ENCODE data around the gene RNF214. TPM values are rescaled to one million over a fixed set of nuclear protein-coding genes. Genes with fewer than 3 reads are reported as not detected.

The RNF214 gene
- total RNA-seq, 4 donors from 2014 or later = 7.4 to 11.3 (median 9.5) TPM

DNA sequence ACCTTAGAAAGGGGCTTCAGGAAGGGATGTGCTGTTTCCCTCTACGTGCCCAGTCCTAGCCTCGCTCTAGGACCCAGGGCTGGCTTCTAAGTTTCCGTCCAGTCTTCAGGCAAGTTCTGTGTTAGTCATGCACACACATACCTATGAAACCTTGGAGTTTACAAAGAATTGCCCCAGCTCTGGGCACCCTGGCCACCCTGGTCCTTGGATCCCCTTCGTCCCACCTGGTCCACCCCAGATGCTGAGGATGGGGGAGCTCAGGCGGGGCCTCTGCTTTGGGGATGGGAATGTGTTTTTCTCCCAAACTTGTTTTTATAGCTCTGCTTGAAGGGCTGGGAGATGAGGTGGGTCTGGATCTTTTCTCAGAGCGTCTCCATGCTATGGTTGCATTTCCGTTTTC, 35.5 kb upstream of the RNF214 start:
- 93 to 97% methylated on average over 7 of the region's 7 CpGs for WGBS, 2 donors
- TF ChIP-seq POLR2A (IDR thresholded peaks at IDR 0.05) = no peak
- TF ChIP-seq, protein P1, sequence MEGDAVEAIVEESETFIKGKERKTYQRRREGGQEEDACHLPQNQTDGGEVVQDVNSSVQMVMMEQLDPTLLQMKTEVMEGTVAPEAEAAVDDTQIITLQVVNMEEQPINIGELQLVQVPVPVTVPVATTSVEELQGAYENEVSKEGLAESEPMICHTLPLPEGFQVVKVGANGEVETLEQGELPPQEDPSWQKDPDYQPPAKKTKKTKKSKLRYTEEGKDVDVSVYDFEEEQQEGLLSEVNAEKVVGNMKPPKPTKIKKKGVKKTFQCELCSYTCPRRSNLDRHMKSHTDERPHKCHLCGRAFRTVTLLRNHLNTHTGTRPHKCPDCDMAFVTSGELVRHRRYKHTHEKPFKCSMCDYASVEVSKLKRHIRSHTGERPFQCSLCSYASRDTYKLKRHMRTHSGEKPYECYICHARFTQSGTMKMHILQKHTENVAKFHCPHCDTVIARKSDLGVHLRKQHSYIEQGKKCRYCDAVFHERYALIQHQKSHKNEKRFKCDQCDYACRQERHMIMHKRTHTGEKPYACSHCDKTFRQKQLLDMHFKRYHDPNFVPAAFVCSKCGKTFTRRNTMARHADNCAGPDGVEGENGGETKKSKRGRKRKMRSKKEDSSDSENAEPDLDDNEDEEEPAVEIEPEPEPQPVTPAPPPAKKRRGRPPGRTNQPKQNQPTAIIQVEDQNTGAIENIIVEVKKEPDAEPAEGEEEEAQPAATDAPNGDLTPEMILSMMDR (IDR thresholded peaks at IDR 0.05) = no peak
- intact Hi-C loops (cut with DNase I; ENCODE audit: low total_unique reads) = no loop called here
- H3K4me3 ChIP-seq (ENCODE audit: low read depth, poor library complexity, severe bottlenecking) = no peak overlapping the region
- DNase-seq (ENCODE audit: low spot score in 2 of 2) = no peak

DNA sequence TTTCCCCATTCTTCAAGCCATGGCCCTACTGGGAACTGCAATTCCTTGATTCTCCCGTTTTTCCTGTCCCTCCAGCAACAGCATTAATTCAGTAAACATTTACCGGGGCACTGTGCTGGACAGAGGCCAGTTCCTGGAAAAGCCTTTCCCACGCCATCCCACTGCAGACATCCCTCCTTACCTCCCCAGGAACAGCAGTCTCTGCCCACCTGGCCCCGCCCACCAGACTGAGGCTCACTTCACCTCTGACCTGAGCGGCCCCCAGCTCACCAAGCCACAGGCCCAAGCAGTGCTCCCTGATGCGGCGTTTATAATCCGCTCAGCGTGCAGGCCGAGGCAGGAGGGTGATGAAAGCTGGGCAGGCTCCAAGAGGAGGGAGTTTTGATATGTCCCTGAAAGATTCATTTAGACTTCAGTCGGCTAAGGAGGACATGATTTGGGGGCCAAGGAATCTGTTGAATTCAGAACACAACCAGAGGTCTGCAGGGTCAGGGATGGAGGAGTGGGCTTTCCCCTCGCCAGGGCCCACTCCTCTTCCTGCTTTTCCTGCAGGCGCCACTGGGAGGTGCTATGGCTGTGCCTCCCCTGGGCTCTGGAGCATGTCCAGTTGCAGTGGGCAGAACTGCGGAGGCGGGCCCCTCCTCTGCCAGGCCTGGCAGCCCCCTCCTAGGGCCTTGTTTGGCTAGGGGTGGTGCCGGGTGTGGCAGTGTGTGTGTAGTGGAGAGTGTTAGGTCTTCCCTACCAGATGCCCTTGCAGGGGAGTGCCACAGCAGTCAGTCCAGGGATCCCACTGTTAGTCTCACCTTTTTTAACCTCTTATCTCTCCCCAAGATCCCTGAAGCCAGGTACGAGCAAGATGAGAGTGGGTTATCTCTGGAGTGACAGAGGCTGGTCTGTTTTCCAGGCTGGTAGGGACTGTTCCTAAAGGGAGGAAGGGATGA, 34.7 kb upstream of the RNF214 start:
- peak in 1 of 2 donors; percentile 87 for DNase-seq (ENCODE audit: low spot score in 2 of 2)
- 71 to 77% methylated on average over 17 of the region's 17 CpGs for WGBS, 2 donors
- no peak for TF ChIP-seq POLR2A (IDR thresholded peaks at IDR 0.05)
- TF ChIP-seq, protein P1 (IDR thresholded peaks at IDR 0.05) = no peak
- intact Hi-C loops (cut with DNase I; ENCODE audit: low total_unique reads) = no loop called here
- H3K4me3 ChIP-seq (ENCODE audit: low read depth, poor library complexity, severe bottlenecking) = no peak overlapping the region

- 68 to 71% methylated on average over 4 of the region's 4 CpGs for WGBS, 2 donors
- H3K4me3 ChIP-seq (ENCODE audit: low read depth, poor library complexity, severe bottlenecking) = no peak overlapping the region
- no peak for DNase-seq (ENCODE audit: low spot score in 2 of 2)
- intact Hi-C loops (cut with DNase I; ENCODE audit: low total_unique reads) = no loop called here
- TF ChIP-seq, protein P1 (IDR thresholded peaks at IDR 0.05) = no peak
- no peak for TF ChIP-seq POLR2A (IDR thresholded peaks at IDR 0.05)
Measured at GRCh38 chr11:117198613-117199012, 33.9 kb upstream of the RNF214 start.

- no peak within 1 kb of the TSS for H3K4me3 ChIP-seq (ENCODE audit: low read depth, poor library complexity, severe bottlenecking)
- TF ChIP-seq, protein P1 (IDR thresholded peaks at IDR 0.05) = no peak
- TF ChIP-seq POLR2A (IDR thresholded peaks at IDR 0.05) = no peak
- 19 to 47% methylated on average over 15 to 29 of the region's 34 CpGs for WGBS, 2 donors
- intact Hi-C loops (cut with DNase I; ENCODE audit: low total_unique reads) = no loop called here
- DNase-seq (ENCODE audit: low spot score in 2 of 2) = peak in 1 of 2 donors; percentile 93
Measured at GRCh38 chr11:117199053-117199915, 33.2 kb upstream of the RNF214 start, which contains the start of gene TAGLN. TAGLN (plus strand) TSS chr11:117199370; CDS start chr11:117203014, 3,644 bp downstream.

DNA sequence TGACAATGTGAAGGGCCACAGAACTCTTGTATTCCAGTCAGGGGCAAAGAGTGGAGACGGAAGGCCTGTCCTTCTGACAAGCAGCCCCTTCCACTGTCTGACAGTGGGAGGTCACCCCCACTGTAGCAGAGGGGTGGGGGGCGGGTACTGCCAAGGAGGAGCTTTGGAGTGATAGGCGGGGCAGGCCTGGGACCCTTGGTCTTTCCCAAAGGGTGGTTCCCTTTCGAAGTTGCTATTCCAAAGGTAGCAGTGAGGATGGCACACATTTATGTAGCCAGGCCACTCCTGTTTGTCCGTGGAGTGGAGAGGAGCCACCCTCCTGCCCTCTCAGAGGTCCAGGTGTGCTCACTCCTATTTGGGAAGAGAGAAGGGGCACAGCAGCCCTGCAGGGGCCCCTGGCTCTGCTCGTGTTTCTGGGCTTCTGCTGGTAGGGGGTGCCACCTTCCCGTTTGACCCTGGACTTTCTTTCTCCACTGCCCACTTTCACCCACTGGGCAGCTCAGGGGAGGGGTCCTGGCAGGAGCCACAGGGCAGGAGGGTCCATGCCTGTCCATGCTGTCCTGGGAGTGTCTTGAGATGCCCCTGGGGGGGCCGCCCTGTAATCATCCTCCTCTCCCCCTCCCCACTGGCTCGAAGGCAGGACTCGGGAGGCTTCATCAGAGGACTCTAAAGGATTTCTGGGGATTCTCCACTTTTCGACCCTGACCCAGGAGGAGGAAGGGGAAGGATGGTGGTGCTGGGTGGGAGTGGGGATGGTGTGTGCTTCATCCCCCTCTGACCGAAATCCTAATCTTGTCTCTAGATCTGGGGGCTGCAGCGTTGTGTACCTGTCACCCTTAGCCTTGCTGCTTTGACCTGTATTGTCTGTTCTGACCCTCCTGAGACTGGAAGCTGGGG, 32.3 kb upstream of the RNF214 start:
- WGBS, 2 donors = 63 to 66% methylated on average over 13 of the region's 13 CpGs
- no peak for DNase-seq (ENCODE audit: low spot score in 2 of 2)
- no peak for TF ChIP-seq POLR2A (IDR thresholded peaks at IDR 0.05)
- TF ChIP-seq, protein P1 (IDR thresholded peaks at IDR 0.05) = no peak
- intact Hi-C loops (cut with DNase I; ENCODE audit: low total_unique reads) = no loop called here
- H3K4me3 ChIP-seq (ENCODE audit: low read depth, poor library complexity, severe bottlenecking) = no peak overlapping the region
